KG1 (cell line): ENCODE data around the gene ZDHHC1.
"Not testable (repeated sequence)": the region's sequence is repeated elsewhere in the genome, so short reads cannot be mapped to it uniquely, and the experiment has no call there.

Experiments used
- DNase-seq: peaks from one replicate; lab custom pipeline; 2025; lab: John Stamatoyannopoulos, UW

ZDHHC1 gene

DNA sequence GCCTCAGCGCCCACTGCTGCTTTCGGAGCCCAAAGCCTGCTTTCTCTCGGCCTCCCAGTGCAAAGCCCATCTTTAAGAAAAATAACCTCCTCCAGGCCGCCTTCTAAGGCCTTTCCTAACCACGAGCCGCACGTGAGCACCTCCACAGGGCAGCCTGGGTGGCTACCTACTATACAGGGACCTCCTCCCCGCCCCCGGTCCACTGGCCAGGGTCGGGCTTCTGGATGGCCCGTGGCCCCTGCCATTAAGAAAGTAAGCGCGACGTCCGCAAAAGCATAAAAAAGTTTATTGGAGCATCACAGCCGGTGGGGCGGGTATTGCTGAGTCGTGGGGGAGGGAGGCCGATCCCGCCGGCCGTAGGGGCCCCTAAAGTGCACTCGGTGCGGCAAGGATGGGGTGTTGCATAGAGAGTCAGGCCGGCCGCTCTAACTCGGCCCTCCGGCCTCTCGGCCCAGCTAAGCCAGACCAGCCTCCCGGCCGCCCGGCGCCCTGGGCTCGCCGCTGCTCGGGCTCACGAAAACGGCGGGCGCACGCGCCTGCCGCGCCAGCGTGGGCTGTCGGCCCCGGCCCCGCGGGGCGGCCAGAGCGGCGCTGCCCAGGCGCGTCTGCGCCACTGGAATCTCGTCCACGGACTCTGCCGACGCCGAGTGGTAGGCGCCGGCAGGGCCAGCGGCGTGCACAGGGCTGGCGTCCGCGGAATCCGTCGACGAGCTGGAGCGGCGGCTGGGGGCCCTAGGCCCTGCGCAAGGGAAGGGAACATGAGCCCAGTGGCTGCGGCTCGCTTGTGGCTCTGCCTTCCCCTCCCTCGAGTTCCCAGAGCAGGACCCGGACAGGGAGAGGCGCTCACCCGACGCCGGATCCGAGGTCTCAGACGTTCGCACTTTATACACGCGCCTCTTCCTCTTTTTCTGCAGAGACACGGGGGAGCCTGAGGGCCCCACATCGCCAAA, 21.8 kb downstream of the ZDHHC1 start:
- peak; percentile 17 for DNase-seq

- DNase-seq, result no peak
Observed at GRCh38 chr16:67393788-67394154, 22.5 kb downstream of the ZDHHC1 start.

DNA sequence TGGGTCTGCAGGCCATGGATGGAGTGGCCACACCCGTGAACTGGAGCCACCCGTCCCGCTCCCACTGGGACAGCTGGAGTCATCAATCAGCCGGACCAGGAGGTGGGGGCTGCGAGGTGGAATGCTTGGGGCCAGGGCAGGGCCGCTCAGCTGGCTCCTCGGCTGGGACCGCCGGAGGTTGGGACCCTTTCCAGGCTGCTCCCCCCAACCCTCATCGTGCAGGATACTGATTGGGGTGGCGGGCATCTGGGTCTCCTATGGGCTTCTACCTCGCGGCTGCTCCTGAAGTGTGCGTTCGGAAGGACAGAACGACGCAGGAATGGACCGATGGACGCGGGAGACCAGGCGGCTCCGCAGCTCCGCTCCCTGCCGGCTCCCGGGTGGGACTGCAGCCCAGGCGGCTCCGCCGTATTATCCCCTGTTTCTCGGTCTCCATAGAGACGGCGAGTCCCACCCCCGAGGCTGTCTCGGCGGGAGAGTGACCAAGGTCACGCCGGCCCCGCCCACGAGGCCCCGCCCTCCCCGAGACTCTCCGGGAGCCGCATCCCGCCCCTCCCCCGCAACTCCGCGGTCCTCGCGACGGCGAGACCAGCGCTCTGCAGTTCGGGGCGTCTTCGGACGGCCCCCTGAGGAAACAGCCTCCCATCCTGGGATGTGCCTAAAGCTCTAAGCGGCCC, 23.0 kb downstream of the ZDHHC1 start, which contains the start of gene TPPP3:
TPPP3 (minus strand) TSS at position 388 of the 677 bp plus-strand sequence. CDS start 2,387 bp downstream, outside the sequence.
- no peak for DNase-seq

GRCh38 chr16:67392301-67393059, 23.8 kb downstream of the ZDHHC1 start:
- DNase-seq, result no peak

GRCh38 chr16:67391424-67392300, 24.6 kb downstream of the ZDHHC1 start:
- DNase-seq, result no peak

- DNase-seq, result no peak
Observed at GRCh38 chr16:67390816-67391423, 25.4 kb downstream of the ZDHHC1 start.

DNA sequence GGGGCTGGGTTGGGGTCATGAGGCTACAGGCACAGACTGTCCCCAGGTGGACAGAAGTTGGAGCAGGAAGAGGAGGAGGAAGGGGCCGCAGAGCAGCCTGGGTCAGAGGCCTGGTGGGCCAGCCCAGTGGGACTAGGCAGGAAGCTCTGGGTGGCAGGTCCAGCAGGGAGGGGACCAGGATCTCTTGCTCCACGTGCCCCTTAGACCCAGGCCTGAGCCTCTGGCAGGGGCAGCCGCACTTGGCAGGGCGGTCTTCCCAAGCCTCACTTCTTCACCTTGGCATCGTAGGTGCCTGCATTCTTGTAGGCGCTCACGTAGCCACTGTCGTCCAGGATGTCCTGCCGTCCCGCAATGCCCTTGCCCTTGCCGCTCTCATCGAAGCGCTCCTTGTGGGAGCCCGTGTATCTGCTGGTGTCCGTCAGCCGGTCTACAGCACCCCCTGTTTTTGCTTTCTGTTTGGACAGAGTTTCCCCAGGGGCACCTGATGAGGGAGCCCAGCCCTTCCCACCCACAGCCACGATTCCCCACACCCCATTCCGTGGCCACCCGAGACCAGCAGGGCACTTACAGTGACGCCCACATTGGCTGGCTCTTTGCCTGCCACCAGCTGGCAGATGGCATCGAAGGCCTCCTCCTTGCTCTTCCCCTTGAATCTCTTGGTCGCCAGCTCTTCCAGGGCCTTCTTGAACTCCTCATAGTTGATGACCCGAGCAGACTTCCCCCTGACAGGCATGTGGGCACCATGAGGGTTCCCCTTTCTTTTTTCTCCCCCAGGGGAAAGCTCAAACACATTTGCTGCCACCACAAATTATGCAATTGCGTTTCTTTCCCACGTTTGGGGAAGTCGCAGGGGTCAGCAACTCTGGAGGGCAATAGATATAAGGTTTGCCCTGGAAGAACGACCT, 26.1 kb downstream of the ZDHHC1 start:
- no peak for DNase-seq

GRCh38 chr16:67388591-67388990, 27.7 kb downstream of the ZDHHC1 start:
- DNase-seq, result no peak

DNA sequence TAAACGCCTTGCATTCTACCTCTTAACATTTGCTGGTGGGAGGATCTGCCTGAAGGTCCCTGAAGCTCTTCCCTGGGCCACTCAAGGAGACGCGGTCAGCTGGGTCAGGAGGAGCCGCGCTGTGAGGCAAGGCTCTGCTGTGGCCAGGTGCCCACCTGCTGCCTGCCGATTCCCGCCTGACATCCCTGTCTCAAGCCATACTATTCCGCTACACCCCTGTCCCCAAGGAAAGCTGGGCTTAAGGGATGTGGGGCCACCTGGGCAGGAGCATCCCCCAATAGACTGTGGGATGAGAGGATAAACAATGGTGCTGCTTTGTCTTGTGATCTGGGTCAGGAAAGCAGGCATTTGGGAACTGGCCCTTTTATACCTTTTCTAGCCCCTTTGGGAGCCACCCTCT, 28.1 kb downstream of the ZDHHC1 start:
- no peak for DNase-seq

DNA sequence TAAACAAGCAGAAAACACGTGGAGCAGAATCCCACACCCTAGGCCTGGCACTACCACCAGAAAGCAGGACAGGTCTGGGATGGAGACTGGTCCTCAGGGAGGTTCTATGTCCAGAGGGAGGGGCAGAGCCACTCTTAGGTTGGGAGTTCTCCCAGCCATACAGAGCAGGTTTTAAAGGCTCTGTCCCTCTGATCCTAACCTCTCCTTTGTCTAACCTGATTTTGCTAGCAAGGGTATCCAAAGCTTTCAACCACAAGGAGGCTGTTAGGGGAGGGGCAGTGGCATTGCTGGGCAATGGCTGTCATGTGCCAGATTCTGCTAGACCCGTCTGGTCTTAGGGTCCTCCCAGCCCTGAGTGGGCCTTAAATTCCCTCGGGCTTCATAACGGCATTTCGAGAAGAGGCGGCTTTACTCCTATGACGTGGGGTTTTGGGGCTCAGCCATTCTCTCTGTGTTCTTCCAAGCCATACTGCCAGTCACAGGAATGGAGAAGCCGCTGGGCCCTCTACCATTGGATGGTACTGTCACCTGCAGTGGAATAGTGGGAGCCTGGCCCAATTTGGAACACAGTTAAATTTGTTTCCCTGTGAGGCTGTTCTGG, 28.7 kb downstream of the ZDHHC1 start:
- no peak for DNase-seq

DNA sequence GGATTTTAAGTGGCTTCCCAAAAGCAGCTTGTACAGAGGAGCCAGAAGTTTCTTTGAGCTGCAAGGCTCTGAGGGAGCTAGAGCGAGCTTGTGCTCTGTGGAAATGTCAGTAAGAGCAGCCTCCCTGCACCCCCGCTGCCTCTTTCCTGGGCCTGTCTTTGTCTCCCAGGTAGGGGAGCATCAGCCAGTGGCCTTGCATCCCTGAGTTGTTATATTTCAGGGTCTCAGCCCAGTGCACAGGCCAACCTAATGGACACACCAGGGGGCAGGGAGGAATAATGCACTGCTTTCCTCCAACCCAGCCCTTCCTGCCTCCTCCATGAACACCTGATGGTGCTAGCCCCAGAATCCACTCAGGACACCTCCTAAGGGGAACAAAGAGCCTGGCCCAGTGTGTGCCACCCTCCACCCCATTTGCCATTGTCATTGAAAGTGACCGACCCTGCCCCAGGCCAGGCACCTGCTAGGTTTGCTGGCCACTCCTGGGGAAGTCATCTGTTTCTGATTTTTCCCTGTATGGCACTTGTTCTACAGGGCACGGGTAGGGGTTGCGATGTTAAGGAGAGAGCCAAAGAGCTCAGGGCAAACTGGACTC, 29.3 kb downstream of the ZDHHC1 start:
- DNase-seq, result no peak

DNA sequence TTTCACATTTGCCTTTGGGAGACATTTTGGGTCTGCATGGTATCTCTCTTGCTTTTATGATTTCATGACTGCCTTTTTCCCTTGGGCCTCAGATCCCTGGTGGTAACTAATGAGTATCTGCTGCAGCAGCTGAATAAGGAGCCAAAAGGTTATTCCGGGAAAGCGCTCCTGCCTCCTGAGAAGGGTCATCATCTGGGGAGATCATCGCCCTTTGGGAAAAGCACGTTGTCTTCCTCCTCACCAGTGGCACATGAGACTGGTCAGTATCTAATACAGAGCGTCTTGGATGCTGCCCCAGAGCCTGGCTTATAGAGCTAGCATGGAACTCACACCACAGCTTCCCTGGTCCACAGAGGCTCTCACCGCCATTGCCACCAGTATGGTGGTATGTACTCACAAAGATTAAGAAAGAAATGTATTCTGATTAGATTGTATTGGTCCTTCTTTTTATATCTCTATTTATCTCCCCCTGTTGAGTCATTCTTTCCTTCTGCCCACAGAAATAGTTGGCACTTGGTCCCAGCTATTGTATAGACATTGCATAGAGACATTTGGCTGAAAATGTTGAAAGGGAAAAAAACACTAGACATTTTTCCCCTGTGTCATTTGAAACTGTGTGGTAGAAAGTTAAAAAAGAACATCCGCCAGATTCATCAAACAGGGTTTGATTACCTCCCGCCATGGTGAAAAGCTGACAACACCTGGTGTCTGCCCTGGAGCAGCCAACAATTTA, 31.3 kb downstream of the ZDHHC1 start:
- no peak for DNase-seq

GRCh38 chr16:67383284-67383683, 33.0 kb downstream of the ZDHHC1 start:
- DNase-seq, result no peak

DNA sequence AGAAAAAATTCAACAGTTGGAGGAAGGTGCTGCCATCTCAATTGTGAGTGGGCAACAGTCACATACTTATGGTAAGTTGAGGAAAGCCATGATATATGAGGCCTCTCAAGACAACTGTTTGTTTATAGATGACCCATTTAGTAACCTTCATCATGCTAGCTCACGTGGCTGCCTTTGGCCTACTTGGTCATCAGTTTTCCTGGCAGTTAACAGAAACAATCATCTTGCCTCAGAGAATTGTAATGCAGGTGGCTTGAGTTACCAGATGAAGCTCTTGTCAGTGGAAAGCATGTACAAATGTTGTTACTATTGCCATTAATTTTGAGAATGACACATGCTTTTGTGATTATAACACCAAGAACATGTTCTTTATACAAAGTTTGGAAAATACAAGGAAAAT, 37.6 kb downstream of the ZDHHC1 start:
- no peak for DNase-seq

GRCh38 chr16:67376012-67376411, 40.3 kb downstream of the ZDHHC1 start:
- not testable (repeated sequence) for DNase-seq

GRCh38 chr16:67372664-67373063, 43.6 kb downstream of the ZDHHC1 start:
- no peak for DNase-seq

GRCh38 chr16:67370661-67371060, 45.6 kb downstream of the ZDHHC1 start:
- no peak for DNase-seq

DNA sequence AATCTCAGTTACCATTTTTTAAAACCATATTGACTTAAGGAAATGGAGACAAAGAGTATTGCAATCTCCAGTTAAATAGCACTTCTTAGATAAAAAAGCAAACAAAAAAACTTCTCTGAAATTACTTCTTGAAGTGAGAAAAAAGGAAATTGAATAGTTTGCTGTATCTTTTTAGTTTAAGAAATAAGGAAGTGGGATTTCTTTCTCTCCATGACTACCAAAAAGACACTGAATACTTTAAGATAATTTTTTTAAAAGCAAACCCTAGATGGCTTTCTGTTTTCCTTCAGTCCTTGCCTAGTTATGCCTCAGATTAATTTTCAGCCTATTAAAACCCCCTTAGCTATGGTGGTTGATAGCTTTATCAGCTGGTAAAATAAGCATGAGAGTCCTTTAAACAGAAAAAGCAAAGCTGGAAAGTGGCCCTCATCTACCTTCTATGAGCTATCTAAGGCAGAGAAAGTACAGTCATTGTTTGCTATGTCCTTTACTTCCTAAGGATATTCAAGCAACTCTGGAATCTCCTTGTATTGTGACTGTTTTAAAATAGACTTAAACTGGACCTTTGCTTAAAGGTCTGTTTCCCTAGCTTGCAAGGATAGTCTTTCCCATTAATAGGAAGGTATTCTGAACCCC, 51.6 kb downstream of the ZDHHC1 start:
- DNase-seq, result no peak
